H9 (cell line): ENCODE data around the gene BTBD1. TPM values are rescaled to one million over a fixed set of nuclear protein-coding genes. Genes with fewer than 3 reads are reported as not detected.

Experiments
- DNase-seq: peaks from one replicate; pipeline ENCODE4 v3.0.0-alpha.2; 2017
- H2AFZ ChIP-seq: one replicate; pipeline ENCODE4 v1.6.1; 2013; ENCODE audit warnings: mild to moderate bottlenecking, low read length, control low read depth, moderate library complexity
- H2AK5ac ChIP-seq: 2 replicates; pipeline ENCODE4 v1.6.1; 2013; ENCODE audit warnings: low read length, control low read depth, mixed read lengths; ENCODE audit not compliant: insufficient read length
- H2BK120ac ChIP-seq: one replicate; pipeline ENCODE4 v1.6.1; 2013; ENCODE audit warnings: low read depth, mild to moderate bottlenecking, low read length, control low read depth, inconsistent platforms; ENCODE audit not compliant: poor library complexity, severe bottlenecking
- H2BK12ac ChIP-seq: 2 replicates; pipeline ENCODE4 v1.6.1; 2013; ENCODE audit warnings: low read length, control low read depth, mixed read lengths, low read depth; ENCODE audit not compliant: insufficient read length
- H2BK15ac ChIP-seq: 2 replicates; pipeline ENCODE4 v1.6.1; 2013; ENCODE audit warnings: low read depth, low read length, control low read depth
- H2BK20ac ChIP-seq: one replicate; pipeline ENCODE4 v1.6.1; 2013; ENCODE audit warnings: low read depth, mild to moderate bottlenecking, low read length, control low read depth, inconsistent platforms; ENCODE audit not compliant: poor library complexity, severe bottlenecking
- H2BK5ac ChIP-seq: 2 replicates; pipeline ENCODE4 v1.6.1; 2013; ENCODE audit warnings: low read length, control low read depth, mixed read lengths; ENCODE audit not compliant: insufficient read length
- H3K14ac ChIP-seq: 2 replicates; pipeline ENCODE4 v1.6.1; 2013; ENCODE audit warnings: low read length, control low read depth; ENCODE audit not compliant: insufficient read depth
- H3K18ac ChIP-seq: 2 replicates; pipeline ENCODE4 v1.6.1; 2013; ENCODE audit warnings: low read depth, mild to moderate bottlenecking, mixed read lengths, low read length, control low read depth; ENCODE audit not compliant: insufficient read length
- H3K23ac ChIP-seq: 2 replicates; pipeline ENCODE4 v1.6.1; 2013; ENCODE audit warnings: low read length, control low read depth, mixed read lengths, low read depth; ENCODE audit not compliant: insufficient read length
- H3K23me2 ChIP-seq: 2 replicates; pipeline ENCODE4 v1.6.1; 2013; ENCODE audit warnings: low read depth, mild to moderate bottlenecking, mixed read lengths, low read length, control low read depth; ENCODE audit not compliant: insufficient read length, poor library complexity, severe bottlenecking
- H3K27ac ChIP-seq: 2 replicates; pipeline ENCODE4 v1.5.1; 2013; ENCODE audit warnings: low read length, control low read depth, mixed read lengths, low read depth; ENCODE audit not compliant: insufficient read length
- H3K27me3 ChIP-seq: 2 replicates; pipeline ENCODE4 v1.6.1; 2013; ENCODE audit warnings: low read length, control low read depth, inconsistent platforms; ENCODE audit not compliant: insufficient read depth
- H3K4ac ChIP-seq: 2 replicates; pipeline ENCODE4 v1.6.1; 2013; ENCODE audit warnings: low read depth, mild to moderate bottlenecking, control low read depth, inconsistent platforms, low read length, moderate library complexity
- H3K4me1 ChIP-seq: 2 replicates; pipeline ENCODE4 v1.6.1; 2013; ENCODE audit warnings: low read length, control low read depth, inconsistent platforms; ENCODE audit not compliant: insufficient read depth
- H3K4me2 ChIP-seq: 2 replicates; pipeline ENCODE4 v1.6.1; 2013; ENCODE audit warnings: low read length, control low read depth, mixed read lengths; ENCODE audit not compliant: insufficient read length, insufficient read depth
- H3K56ac ChIP-seq: 2 replicates; pipeline ENCODE4 v1.6.1; 2013; ENCODE audit warnings: low read depth, mild to moderate bottlenecking, mixed read lengths, low read length, control low read depth; ENCODE audit not compliant: insufficient read length
- H3K79me1 ChIP-seq: 2 replicates; pipeline ENCODE4 v1.6.1; 2013; ENCODE audit warnings: low read depth, mild to moderate bottlenecking, moderate library complexity, low read length, control low read depth, inconsistent platforms; ENCODE audit not compliant: insufficient read depth, poor library complexity, severe bottlenecking
- H3K79me2 ChIP-seq: 2 replicates; pipeline ENCODE4 v1.6.1; 2013; ENCODE audit warnings: low read length, control low read depth, inconsistent platforms; ENCODE audit not compliant: insufficient read depth
- H3K9ac ChIP-seq: 2 replicates; pipeline ENCODE4 v1.6.1; 2013; ENCODE audit warnings: low read length, control low read depth, mixed read lengths; ENCODE audit not compliant: insufficient read length; ENCODE audit errors: extremely low read depth
- H3K9me3 ChIP-seq: one replicate; pipeline ENCODE4 v1.6.1; 2013; ENCODE audit warnings: low read depth, low read length, inconsistent platforms; ENCODE audit not compliant: control insufficient read depth
- H3T11ph ChIP-seq: one replicate; pipeline ENCODE4 v1.6.1; 2013; ENCODE audit warnings: mild to moderate bottlenecking, low read length, control low read depth, inconsistent platforms
- H4K20me1 ChIP-seq: one replicate; pipeline ENCODE4 v1.6.1; 2013; ENCODE audit not compliant: control insufficient read depth, insufficient read length, insufficient read depth
- H4K5ac ChIP-seq: 2 replicates; pipeline ENCODE4 v1.6.1; 2013; ENCODE audit warnings: low read depth, mild to moderate bottlenecking, mixed read lengths, low read length, control low read depth; ENCODE audit not compliant: insufficient read length
- H4K8ac ChIP-seq: replicated peaks from 2 replicates; pipeline ENCODE4 v1.6.1; 2013; ENCODE audit warnings: low read length, control low read depth, mixed read lengths, low read depth; ENCODE audit not compliant: insufficient read length
- H4K91ac ChIP-seq: 2 replicates; pipeline ENCODE4 v1.6.1; 2013; ENCODE audit warnings: low read depth, mild to moderate bottlenecking, moderate library complexity, mixed read lengths, low read length, control low read depth; ENCODE audit not compliant: insufficient read length
- H3K27ac Mint-ChIP-seq, 3 experiments: 2 replicates in 2 of 3; 3 replicates in 1 of 3; pipeline ENCODE4 v1.8.0; 2020 to 2021; ENCODE audit warnings: mixed read lengths in 3 of 3, mild to moderate bottlenecking in 1 of 3, moderate library complexity in 1 of 3
- H3K27me3 Mint-ChIP-seq: 2 replicates; pipeline ENCODE4 v1.8.0; 2021; ENCODE audit warnings: low read depth, mild to moderate bottlenecking, moderate library complexity, mixed read lengths
- H3K36me3 Mint-ChIP-seq, 3 experiments: 2 replicates in 2 of 3; 3 replicates in 1 of 3; pipeline ENCODE4 v1.8.0; 2020 to 2021; ENCODE audit warnings: low read depth in 3 of 3, mixed read lengths in 3 of 3; ENCODE audit not compliant: insufficient read depth in 1 of 3
- H3K4me1 Mint-ChIP-seq, 2 experiments: 2 replicates each; pipeline ENCODE4 v1.8.0; 2020; ENCODE audit warnings: mixed read lengths in 2 of 2
- H3K4me3 Mint-ChIP-seq, 2 experiments: 2 replicates in 1 of 2; 3 replicates in 1 of 2; pipeline ENCODE4 v1.8.0; 2020 to 2021; ENCODE audit warnings: mild to moderate bottlenecking in 2 of 2, mixed read lengths in 2 of 2, moderate library complexity in 1 of 2
- H3K9me3 Mint-ChIP-seq, 2 experiments: 2 replicates in 1 of 2; 3 replicates in 1 of 2; pipeline ENCODE4 v1.8.0; 2020; ENCODE audit warnings: mild to moderate bottlenecking in 2 of 2, mixed read lengths in 2 of 2, moderate library complexity in 1 of 2
- CTCF ChIP-seq: fragments of 200-600 bp; sonication (generic); conservative IDR thresholded peaks from 3 replicates; pipeline ENCODE4 v1.8.0; 2021; ENCODE audit warnings: antibody characterized with exemption, mild to moderate bottlenecking
- WGBS: extraction: QIAGEN DNeasy Blood & Tissue Kit; methylation state at CpG from one replicate; pipeline ENCODE4 v1.1.7; 2013; ENCODE audit warnings: missing lambda C conversion rate, low lambda C conversion rate, mixed read lengths; ENCODE audit not compliant: insufficient read length; ENCODE audit errors: extremely low coverage; 5-methylcytosine and 5-hydroxymethylcytosine counted together
- total RNA-seq: library from RNA; stranded (reverse); gene quantifications from 2 replicates; pipeline ENCODE4 v1.2.1, GENCODE V29; 2021

BTBD1 gene
- total RNA-seq, 1 experiment from 2014 or later, result 43.3 TPM

GRCh38 chr15:83107841-83108181 is 40.8 kb upstream of the BTBD1 start:
- Histone ChIP-seq H3K14ac (no peak overlapping the region), H4K5ac (no peak overlapping the region), H4K8ac (no peak overlapping the region), H3K79me2 (no peaks in the 10 kb centered on the region), H2BK120ac (no peak overlapping the region), H3K23ac (no peak overlapping the region), H3K79me1 (no peaks in the 10 kb centered on the region), H2BK5ac (no peak overlapping the region), H3T11ph (no peak overlapping the region), H3K4me1 (no peaks in the 10 kb centered on the region; the same call in 1 of the 2 replicates), H2BK15ac (no peak overlapping the region), H3K56ac (no peak overlapping the region), H2AFZ (no peak overlapping the region), H3K4ac (no peak overlapping the region), H3K9ac (no peak overlapping the region), H4K91ac (no peak overlapping the region), H3K27ac (no peak overlapping the region), H2BK12ac (no peak overlapping the region), H2BK20ac (no peak overlapping the region), H2AK5ac (no peak overlapping the region), H3K27me3 (peaks cover 6% of the 10 kb centered on the region; the same call in 1 of the 2 replicates), H3K4me2 (peak overlapping the region; percentile 34), H3K23me2 (peaks cover 2% of the 10 kb centered on the region), H3K9me3 (no peaks in the 10 kb centered on the region), H4K20me1 (no peaks in the 10 kb centered on the region), H3K18ac (no peak overlapping the region)
- H3K4me1 Mint-ChIP-seq, result peaks cover 5 to 18% of the 10 kb centered on the region in 2 experiments; a peak in 3 of 4 replicates
- DNase-seq, result no peak
- H3K36me3 Mint-ChIP-seq, result peaks cover 0 to 4% (median 0%) of the 10 kb centered on the region in 3 experiments; a peak in 3 of 7 replicates
- peaks cover 58% of the 10 kb centered on the region for H3K27me3 Mint-ChIP-seq
- H3K4me3 Mint-ChIP-seq, result peak overlapping the region; percentile 52 to 72
- no peak overlapping the region for H3K27ac Mint-ChIP-seq
- no peak for TF ChIP-seq CTCF
- peaks cover 0 to 6% of the 10 kb centered on the region in 2 experiments; a peak in 3 of 5 replicates for H3K9me3 Mint-ChIP-seq
- WGBS, result no CpG with 5 or more reads among the region's 30 CpGs
